Stimulated activated naive CD4-positive, alpha-beta T cell treated with Interleukin-2 at 50 U/mL for 16 hours (primary cell): ENCODE results near the gene RBM47.
"Not testable (repeated sequence)": the region's sequence is repeated elsewhere in the genome, so short reads cannot be mapped to it uniquely, and the experiment has no call there.

Experiments used
- DNase-seq: peaks from one replicate; lab custom pipeline; 2025; lab: John Stamatoyannopoulos, UW

Gene RBM47

GRCh38 chr4:40439519-40439918, 190.1 kb downstream of the RBM47 start:
- DNase-seq = no peak

GRCh38 chr4:40438384-40439026, 191.2 kb downstream of the RBM47 start:
- no peak for DNase-seq

GRCh38 chr4:40437741-40438383, 191.8 kb downstream of the RBM47 start:
- DNase-seq = no peak

GRCh38 chr4:40435306-40435705, 194.4 kb downstream of the RBM47 start:
- DNase-seq = not testable (repeated sequence)

GRCh38 chr4:40434126-40434687, 195.5 kb downstream of the RBM47 start:
- no peak for DNase-seq

- DNase-seq = no peak
These were observed 197.2 kb downstream of the RBM47 start for GRCh38 chr4:40432504-40432903.

GRCh38 chr4:40427871-40428270, 201.8 kb downstream of the RBM47 start:
- DNase-seq = not testable (repeated sequence)

- no peak for DNase-seq
These were observed 202.5 kb downstream of the RBM47 start for GRCh38 chr4:40427128-40427527.

GRCh38 chr4:40425799-40426574, 203.7 kb downstream of the RBM47 start:
- no peak for DNase-seq

- DNase-seq = no peak
These were observed 205.9 kb downstream of the RBM47 start for GRCh38 chr4:40423735-40424134.

GRCh38 chr4:40421839-40422708, 207.6 kb downstream of the RBM47 start:
- DNase-seq = no peak

- DNase-seq = no peak
These were observed 210.3 kb downstream of the RBM47 start for GRCh38 chr4:40419231-40419912.

GRCh38 chr4:40418430-40419230, 211.0 kb downstream of the RBM47 start:
- DNase-seq = no peak

GRCh38 chr4:40417941-40418340, 211.7 kb downstream of the RBM47 start:
- DNase-seq = no peak

GRCh38 chr4:40414673-40415072, 215.0 kb downstream of the RBM47 start:
- no peak for DNase-seq

GRCh38 chr4:40412866-40413795, 216.5 kb downstream of the RBM47 start:
- no peak for DNase-seq

GRCh38 chr4:40412388-40412787, 217.3 kb downstream of the RBM47 start:
- DNase-seq = no peak

GRCh38 chr4:40409835-40410234, 219.8 kb downstream of the RBM47 start:
- DNase-seq = no peak

- DNase-seq = not testable (repeated sequence)
These were observed 222.2 kb downstream of the RBM47 start for GRCh38 chr4:40407468-40407867.
